Measurements from ENCODE around the gene ZNF32. TPM values are rescaled to one million over a fixed set of nuclear protein-coding genes. Genes with fewer than 3 reads are reported as not detected.

ZNF32 gene
- polyA plus RNA-seq, 1 experiment: 57.7 TPM

DNA sequence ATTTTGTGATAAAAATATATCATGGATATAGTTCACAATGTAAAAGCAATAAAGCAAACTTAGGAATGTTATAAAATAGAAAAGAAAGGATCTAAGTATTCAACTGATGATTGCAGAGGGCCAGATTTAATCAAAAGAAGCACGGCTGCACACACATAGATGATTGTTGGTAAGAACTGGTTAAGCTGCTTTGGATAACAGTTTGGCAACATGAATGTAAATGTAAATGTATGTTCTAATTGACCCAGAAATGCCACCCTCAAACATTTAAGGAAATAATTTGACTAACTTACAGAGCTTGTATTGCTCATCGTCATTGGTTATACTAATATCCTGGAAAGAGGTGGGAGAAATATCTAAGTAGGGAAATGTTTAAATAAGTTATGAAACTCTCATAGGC lies 29.3 kb downstream of the ZNF32 start:
- no peak overlapping the region for H3K4me3 ChIP-seq (ENCODE audit: low read depth, low read length)
- H3K27ac ChIP-seq (ENCODE audit: low read depth, low read length): no peak overlapping the region
- peaks cover 28% of the 10 kb centered on the region for H3K9me3 ChIP-seq (ENCODE audit: control insufficient read depth, insufficient read depth, low read length)
- POLR2A ChIA-PET: no interaction called here
- DNase-seq (ENCODE audit: low read depth, low spot score): no peak
- TF ChIP-seq, protein P1, sequence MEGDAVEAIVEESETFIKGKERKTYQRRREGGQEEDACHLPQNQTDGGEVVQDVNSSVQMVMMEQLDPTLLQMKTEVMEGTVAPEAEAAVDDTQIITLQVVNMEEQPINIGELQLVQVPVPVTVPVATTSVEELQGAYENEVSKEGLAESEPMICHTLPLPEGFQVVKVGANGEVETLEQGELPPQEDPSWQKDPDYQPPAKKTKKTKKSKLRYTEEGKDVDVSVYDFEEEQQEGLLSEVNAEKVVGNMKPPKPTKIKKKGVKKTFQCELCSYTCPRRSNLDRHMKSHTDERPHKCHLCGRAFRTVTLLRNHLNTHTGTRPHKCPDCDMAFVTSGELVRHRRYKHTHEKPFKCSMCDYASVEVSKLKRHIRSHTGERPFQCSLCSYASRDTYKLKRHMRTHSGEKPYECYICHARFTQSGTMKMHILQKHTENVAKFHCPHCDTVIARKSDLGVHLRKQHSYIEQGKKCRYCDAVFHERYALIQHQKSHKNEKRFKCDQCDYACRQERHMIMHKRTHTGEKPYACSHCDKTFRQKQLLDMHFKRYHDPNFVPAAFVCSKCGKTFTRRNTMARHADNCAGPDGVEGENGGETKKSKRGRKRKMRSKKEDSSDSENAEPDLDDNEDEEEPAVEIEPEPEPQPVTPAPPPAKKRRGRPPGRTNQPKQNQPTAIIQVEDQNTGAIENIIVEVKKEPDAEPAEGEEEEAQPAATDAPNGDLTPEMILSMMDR (IDR thresholded peaks at IDR 0.05; ENCODE audit: low read depth, low read length): no peak
- H3K27me3 ChIP-seq (ENCODE audit: control insufficient read depth, insufficient read depth, low read length): no peaks in the 10 kb centered on the region
- CTCF ChIA-PET: no interaction called here

DNA sequence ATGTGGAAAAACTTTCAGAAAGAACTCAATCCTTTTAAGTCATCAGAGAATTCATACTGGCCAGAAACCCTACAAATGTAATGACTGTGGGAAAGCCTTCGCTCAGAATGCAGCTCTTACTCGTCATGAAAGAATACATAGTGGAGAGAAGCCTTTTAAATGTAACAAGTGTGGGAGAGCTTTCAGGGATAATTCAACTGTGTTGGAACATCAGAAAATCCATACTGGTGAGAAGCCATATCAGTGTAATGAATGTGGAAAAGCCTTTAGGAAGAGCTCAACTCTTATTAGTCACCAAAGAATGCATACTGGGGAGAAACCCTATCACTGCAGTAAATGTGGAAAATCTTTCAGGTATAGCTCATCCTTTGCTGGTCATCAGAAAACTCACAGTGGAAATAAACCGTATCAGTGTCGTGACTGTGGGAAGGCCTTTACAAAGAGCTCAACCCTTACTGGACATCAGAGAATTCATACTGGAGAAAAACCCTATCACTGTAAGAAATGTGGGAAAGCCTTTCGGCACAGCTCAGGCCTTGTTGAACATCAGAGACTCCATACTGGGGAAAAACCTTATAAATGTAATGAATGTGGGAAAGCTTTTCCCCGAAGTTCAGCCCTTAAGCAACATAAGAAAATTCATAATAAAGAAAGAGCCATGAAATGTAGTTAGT lies 31.8 kb downstream of the ZNF32 start:
- Histone ChIP-seq H3K9me3 (ENCODE audit: control insufficient read depth, insufficient read depth, low read length) (peaks cover 30% of the 10 kb centered on the region), H3K27me3 (ENCODE audit: control insufficient read depth, insufficient read depth, low read length) (no peaks in the 10 kb centered on the region), H3K27ac (ENCODE audit: low read depth, low read length) (no peak overlapping the region), H3K4me3 (ENCODE audit: low read depth, low read length) (no peak overlapping the region)
- TF ChIP-seq, protein P1 (IDR thresholded peaks at IDR 0.05; ENCODE audit: low read depth, low read length): no peak
- no peak for DNase-seq (ENCODE audit: low read depth, low spot score)
- ChIA-PET CTCF (no interaction called here), POLR2A (no interaction called here)

DNA sequence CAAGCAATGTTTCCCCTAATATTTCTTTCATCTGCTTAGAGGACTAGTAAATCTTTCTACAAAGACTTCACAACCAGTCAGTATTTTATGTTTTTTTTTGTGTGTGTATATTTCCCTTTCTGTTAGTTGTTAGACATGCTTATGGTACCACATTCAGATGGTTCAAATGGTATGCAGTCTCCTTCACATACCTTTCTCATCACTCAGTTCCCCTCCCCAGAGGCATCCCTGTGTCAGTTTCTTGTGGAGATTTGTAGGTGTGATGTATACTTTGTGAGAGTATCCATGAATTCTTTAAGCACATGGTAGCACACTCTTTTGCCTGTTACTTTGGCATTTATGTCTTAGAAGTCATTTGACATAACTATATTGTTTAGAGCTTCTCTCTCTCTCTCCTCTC lies 38.0 kb downstream of the ZNF32 start:
- ChIA-PET POLR2A (no interaction called here), CTCF (no interaction called here)
- H3K27me3 ChIP-seq (ENCODE audit: control insufficient read depth, insufficient read depth, low read length): no peaks in the 10 kb centered on the region
- H3K9me3 ChIP-seq (ENCODE audit: control insufficient read depth, insufficient read depth, low read length): peaks cover 7% of the 10 kb centered on the region
- H3K4me3 ChIP-seq (ENCODE audit: low read depth, low read length): no peak overlapping the region
- TF ChIP-seq, protein P1 (IDR thresholded peaks at IDR 0.05; ENCODE audit: low read depth, low read length): no peak
- DNase-seq (ENCODE audit: low read depth, low spot score): no peak
- H3K27ac ChIP-seq (ENCODE audit: low read depth, low read length): no peak overlapping the region

DNA sequence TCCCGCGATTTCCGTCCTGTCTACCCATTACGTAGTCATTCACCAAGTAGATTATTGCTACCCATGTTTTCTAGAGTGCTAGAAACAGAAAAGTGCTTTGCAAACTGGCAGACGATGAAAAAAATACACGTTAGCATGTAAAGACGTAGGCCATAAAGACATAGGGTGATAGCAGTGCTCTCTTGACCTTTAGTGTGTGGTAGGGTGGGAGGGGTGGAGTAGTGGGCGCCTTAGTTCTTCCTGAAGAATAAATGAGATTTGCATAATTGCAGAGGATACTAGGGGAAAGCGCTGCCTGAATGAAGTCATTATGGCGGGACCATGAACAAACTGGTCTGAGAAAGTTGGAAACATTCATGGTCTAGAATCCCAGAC lies 41.5 kb downstream of the ZNF32 start:
- H3K27me3 ChIP-seq (ENCODE audit: control insufficient read depth, insufficient read depth, low read length): peaks cover 7% of the 10 kb centered on the region
- peak overlapping the region; percentile 79 for H3K4me3 ChIP-seq (ENCODE audit: low read depth, low read length)
- H3K27ac ChIP-seq (ENCODE audit: low read depth, low read length): no peak overlapping the region
- no peak for DNase-seq (ENCODE audit: low read depth, low spot score)
- H3K9me3 ChIP-seq (ENCODE audit: control insufficient read depth, insufficient read depth, low read length): peaks cover under 1% of the 10 kb centered on the region; the same call in 1 of the 2 replicates
- ChIA-PET CTCF (no interaction called here), POLR2A (no interaction called here)
- TF ChIP-seq, protein P1 (IDR thresholded peaks at IDR 0.05; ENCODE audit: low read depth, low read length): no peak

DNA sequence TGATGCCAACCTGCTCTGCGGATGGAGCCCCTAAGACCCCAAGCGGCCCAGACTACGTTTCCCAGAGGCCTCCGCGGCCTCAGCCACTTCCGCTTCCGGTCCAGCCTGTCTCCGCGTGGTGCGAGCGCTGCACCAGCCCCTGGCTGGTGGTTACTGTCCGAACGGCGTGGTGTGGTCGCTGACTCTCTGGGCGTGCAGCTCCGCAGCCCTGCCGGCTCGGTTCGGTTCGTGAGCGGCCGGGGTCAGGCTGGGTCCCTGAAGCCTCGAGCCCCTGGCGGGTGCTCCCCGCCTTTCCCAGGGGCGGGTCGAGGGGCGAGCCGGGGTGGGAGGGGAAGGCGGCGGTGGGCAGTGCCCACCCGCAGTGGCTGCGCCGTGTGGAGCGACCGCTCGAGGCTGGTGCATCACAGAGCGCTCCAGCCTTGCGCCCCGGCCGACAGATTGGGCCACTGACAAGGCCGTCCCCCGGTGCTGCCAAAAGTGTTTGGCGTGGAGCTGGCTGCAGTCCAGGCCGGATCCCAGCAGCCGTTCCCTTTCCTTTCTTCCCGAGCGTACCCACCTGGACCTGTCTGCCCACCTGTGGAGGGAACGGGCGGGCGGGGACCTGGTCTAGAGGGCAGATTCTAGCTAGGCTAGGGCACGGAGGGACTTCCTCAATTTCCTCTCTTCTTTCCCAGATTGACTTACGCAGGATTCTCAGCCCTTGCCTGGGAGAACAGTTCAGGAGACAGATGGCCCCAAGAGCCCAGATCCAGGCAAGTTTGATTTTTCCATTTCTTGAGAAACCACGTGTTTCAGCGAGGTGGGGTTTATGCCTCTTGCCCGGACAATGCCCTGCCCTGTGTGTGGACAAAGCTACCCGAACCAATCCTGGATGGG lies 42.1 kb downstream of the ZNF32 start, which contains the start of gene ZNF485:
Gene ZNF485 (plus strand): TSS at position 116 of the 876 bp plus-strand sequence. CDS start 613 bp downstream, at position 729.
- DNase-seq (ENCODE audit: low read depth, low spot score): no peak
- ChIA-PET CTCF (interaction anchor here (0.7 kb wide), 1 partner anchor 199 kb away, joined by 4 read pairs; no protein-coding TSS in a partner anchor), POLR2A (interaction anchor here (0.5 to 1.0 kb wide), 2 partner anchors 11 to 41 kb away, joined by 4 to 7 read pairs; no protein-coding TSS in a partner anchor)
- peak within 1 kb of the TSS; percentile 79 for H3K4me3 ChIP-seq (ENCODE audit: low read depth, low read length)
- TF ChIP-seq, protein P1 (IDR thresholded peaks at IDR 0.05; ENCODE audit: low read depth, low read length): no peak
- peaks cover 3% of the 10 kb centered on the region; the same call in 1 of the 2 replicates for H3K9me3 ChIP-seq (ENCODE audit: control insufficient read depth, insufficient read depth, low read length)
- no peak within 1 kb of the TSS for H3K27ac ChIP-seq (ENCODE audit: low read depth, low read length)
- peaks cover 12% of the 10 kb centered on the region for H3K27me3 ChIP-seq (ENCODE audit: control insufficient read depth, insufficient read depth, low read length)
